Hepatocyte (in vitro differentiated cells): ENCODE measurements around the gene STPG2.

Experiments used
- EZH2 ChIP-seq: fragments of 200-600 bp; sonication (generic); IDR thresholded peaks from 2 replicates; pipeline ENCODE4 v1.6.1; 2016; ENCODE audit warnings: antibody characterized with exemption, mild to moderate bottlenecking, borderline replicate concordance
- TF ChIP-seq, protein P1 (sequence below): fragments of 200-600 bp; sonication (generic); IDR thresholded peaks from 2 replicates; pipeline ENCODE4 v1.5.1; 2016; ENCODE audit warnings: antibody characterized with exemption, mild to moderate bottlenecking; ENCODE audit not compliant: poor library complexity

DNA sequence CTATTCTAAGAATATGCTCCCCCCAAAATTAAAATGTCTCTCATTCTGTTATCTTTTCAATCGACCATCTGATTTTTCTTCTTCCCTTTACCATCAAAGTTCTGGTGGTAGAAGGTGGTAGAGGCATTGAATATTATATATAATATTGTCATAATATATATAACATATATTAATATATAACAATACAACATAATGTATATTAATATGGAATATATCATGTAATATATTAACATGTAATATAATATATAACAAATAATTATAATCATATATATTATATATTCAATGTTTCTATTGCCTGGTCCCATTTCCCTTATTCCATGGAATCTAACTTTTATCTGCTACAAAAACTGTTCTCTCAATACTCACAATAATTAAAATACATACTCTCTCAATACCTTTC lies 40.6 kb downstream of the STPG2 start:
- TF ChIP-seq, protein P1, sequence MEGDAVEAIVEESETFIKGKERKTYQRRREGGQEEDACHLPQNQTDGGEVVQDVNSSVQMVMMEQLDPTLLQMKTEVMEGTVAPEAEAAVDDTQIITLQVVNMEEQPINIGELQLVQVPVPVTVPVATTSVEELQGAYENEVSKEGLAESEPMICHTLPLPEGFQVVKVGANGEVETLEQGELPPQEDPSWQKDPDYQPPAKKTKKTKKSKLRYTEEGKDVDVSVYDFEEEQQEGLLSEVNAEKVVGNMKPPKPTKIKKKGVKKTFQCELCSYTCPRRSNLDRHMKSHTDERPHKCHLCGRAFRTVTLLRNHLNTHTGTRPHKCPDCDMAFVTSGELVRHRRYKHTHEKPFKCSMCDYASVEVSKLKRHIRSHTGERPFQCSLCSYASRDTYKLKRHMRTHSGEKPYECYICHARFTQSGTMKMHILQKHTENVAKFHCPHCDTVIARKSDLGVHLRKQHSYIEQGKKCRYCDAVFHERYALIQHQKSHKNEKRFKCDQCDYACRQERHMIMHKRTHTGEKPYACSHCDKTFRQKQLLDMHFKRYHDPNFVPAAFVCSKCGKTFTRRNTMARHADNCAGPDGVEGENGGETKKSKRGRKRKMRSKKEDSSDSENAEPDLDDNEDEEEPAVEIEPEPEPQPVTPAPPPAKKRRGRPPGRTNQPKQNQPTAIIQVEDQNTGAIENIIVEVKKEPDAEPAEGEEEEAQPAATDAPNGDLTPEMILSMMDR: no peak
- TF ChIP-seq EZH2: no peak
